Measurements from ENCODE around the gene PRMT9. TPM values are rescaled to one million over a fixed set of nuclear protein-coding genes. Genes with fewer than 3 reads are reported as not detected.
A peak's percentile ranks its signal among the peaks of the same experiment; 100 is the strongest.

PRMT9 gene
- polyA plus RNA-seq, 1 experiment, result 12.4 TPM

DNA sequence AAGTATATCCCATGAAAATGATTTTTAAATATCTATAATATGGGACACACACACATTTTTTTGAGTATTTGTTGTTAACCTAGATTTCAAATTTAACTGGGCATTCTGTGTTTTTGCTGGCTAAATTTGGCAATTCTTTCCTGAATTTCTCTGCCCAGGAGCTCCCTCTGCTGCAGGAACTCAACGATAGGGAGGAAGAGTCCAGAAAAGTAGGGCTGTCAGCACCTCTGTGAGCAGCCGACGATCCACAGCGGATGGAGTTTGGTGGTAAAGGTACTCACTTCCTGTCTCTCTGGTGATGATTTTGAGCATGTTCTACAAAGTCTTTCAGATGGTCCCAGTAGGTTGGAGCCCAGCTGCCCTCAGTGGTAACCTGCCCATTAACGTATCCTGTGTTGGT, 89.9 kb downstream of the PRMT9 start:
- Histone ChIP-seq H3K4me3 (ENCODE audit: low read depth, low read length) (no peak overlapping the region), H3K27ac (ENCODE audit: low read depth, low read length) (no peak overlapping the region), H3K9me3 (ENCODE audit: control insufficient read depth, insufficient read depth, low read length) (no peaks in the 10 kb centered on the region), H3K27me3 (ENCODE audit: control insufficient read depth, insufficient read depth, low read length) (no peaks in the 10 kb centered on the region)
- ChIA-PET POLR2A (no interaction called here), CTCF (interaction anchor here (1.0 to 7.6 kb wide), 4 partner anchors 272 to 575 kb away, joined by 3 to 117 read pairs (median 8); no protein-coding TSS in a partner anchor)
- TF ChIP-seq, protein P1, sequence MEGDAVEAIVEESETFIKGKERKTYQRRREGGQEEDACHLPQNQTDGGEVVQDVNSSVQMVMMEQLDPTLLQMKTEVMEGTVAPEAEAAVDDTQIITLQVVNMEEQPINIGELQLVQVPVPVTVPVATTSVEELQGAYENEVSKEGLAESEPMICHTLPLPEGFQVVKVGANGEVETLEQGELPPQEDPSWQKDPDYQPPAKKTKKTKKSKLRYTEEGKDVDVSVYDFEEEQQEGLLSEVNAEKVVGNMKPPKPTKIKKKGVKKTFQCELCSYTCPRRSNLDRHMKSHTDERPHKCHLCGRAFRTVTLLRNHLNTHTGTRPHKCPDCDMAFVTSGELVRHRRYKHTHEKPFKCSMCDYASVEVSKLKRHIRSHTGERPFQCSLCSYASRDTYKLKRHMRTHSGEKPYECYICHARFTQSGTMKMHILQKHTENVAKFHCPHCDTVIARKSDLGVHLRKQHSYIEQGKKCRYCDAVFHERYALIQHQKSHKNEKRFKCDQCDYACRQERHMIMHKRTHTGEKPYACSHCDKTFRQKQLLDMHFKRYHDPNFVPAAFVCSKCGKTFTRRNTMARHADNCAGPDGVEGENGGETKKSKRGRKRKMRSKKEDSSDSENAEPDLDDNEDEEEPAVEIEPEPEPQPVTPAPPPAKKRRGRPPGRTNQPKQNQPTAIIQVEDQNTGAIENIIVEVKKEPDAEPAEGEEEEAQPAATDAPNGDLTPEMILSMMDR (IDR thresholded peaks at IDR 0.05; ENCODE audit: low read depth, low read length), result peak; percentile 5; the same call in 1 of the 2 replicates
- DNase-seq (ENCODE audit: low read depth, low spot score), result no peak

DNA sequence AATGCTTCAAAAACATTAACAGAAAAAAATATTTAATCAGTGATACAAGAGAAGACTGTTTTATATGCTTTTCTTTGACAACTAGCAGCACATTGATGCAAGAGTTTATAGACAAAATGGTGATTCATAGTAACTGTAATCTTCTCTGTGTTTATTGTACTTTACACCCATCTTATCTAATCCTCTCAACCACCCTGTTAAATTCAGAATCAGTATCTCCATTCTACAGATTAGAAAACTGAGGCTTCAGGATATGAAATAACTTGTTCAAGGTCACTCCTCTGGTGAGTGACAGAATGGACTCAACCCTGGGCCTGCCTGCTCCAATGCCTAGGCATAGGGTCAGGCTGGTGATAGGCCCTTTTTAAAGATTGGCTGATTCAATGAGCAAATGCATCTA, 92.9 kb downstream of the PRMT9 start:
- DNase-seq (ENCODE audit: low read depth, low spot score), result no peak
- Histone ChIP-seq H3K4me3 (ENCODE audit: low read depth, low read length) (no peak overlapping the region), H3K27me3 (ENCODE audit: control insufficient read depth, insufficient read depth, low read length) (no peaks in the 10 kb centered on the region), H3K9me3 (ENCODE audit: control insufficient read depth, insufficient read depth, low read length) (no peaks in the 10 kb centered on the region), H3K27ac (ENCODE audit: low read depth, low read length) (no peak overlapping the region)
- ChIA-PET POLR2A (no interaction called here), CTCF (interaction anchor here (0.6 to 7.6 kb wide), 15 partner anchors 8 to 1344 kb away, joined by 3 to 117 read pairs (median 21); no protein-coding TSS in a partner anchor)
- TF ChIP-seq, protein P1 (IDR thresholded peaks at IDR 0.05; ENCODE audit: low read depth, low read length), result no peak

DNA sequence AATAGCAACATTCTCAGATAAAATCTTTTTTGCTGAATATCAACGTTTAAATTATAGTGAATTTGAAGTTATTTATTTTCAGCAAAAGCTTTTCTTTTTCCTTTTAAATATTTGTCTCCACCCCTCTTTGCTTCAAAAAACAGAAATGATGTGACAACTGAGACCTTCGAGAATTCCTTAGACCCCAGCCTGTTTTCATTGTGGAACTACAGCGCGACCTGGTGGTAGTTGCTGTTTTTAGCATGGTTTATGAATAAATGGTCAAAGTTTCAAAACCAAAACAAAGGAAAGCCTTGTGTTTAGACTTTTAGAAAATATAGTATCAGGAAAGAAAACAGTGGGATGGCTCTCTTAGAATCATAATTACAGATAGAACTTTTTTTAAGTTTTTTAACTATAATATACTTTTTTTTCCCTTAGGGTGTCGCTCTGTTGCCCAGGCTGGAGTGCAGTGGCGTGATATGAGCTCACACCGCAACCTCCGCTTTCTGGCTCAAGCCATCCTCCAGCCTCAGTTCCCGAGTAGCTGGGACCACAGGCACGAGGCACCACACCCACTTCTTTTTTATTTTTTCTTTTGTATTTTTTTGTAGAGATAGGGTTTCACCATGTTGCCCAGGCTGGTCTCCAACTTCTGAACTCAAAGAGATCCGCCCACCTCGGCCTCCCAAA, 93.6 kb downstream of the PRMT9 start:
- ChIA-PET POLR2A (interaction anchor here (0.8 kb wide), 1 partner anchor 487 kb away, joined by 3 read pairs; no protein-coding TSS in a partner anchor), CTCF (interaction anchor here (0.6 to 5.3 kb wide), 54 partner anchors 9 to 1343 kb away, joined by 3 to 106 read pairs (median 4); partner anchors contain the start of gene TMEM184C)
- TF ChIP-seq, protein P1 (IDR thresholded peaks at IDR 0.05; ENCODE audit: low read depth, low read length), result peak; percentile 85
- H3K9me3 ChIP-seq (ENCODE audit: control insufficient read depth, insufficient read depth, low read length), result no peaks in the 10 kb centered on the region
- H3K27me3 ChIP-seq (ENCODE audit: control insufficient read depth, insufficient read depth, low read length), result no peaks in the 10 kb centered on the region
- H3K4me3 ChIP-seq (ENCODE audit: low read depth, low read length), result no peak overlapping the region
- peak; percentile 59 for DNase-seq (ENCODE audit: low read depth, low spot score)
- H3K27ac ChIP-seq (ENCODE audit: low read depth, low read length), result no peak overlapping the region

DNA sequence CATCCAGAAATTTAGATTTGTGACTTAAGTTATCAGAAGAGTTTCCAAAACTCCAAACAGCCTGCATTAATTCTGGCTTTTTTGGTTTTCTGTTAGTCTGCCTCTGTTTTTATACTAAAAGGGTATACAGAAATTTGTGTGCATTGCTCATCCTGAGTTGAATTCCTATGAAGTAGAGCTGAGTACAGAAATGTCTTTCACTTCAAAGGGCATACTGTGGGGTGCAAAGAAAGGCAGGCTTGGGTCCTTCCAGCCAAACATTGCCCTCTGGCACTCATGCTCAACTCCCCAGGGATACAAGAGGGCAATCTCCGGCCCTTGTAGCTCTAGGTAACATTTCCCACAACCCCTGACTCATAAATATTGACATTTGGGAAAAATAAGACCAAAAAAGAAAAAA, 94.4 kb downstream of the PRMT9 start:
- Histone ChIP-seq H3K9me3 (ENCODE audit: control insufficient read depth, insufficient read depth, low read length) (no peaks in the 10 kb centered on the region; the same call in 1 of the 2 replicates), H3K27ac (ENCODE audit: low read depth, low read length) (no peak overlapping the region), H3K4me3 (ENCODE audit: low read depth, low read length) (no peak overlapping the region), H3K27me3 (ENCODE audit: control insufficient read depth, insufficient read depth, low read length) (no peaks in the 10 kb centered on the region)
- CTCF ChIA-PET, result interaction anchor here (0.6 to 5.3 kb wide), 53 partner anchors 9 to 570 kb away, joined by 3 to 106 read pairs (median 4); partner anchors contain the start of gene TMEM184C
- no peak for DNase-seq (ENCODE audit: low read depth, low spot score)
- TF ChIP-seq, protein P1 (IDR thresholded peaks at IDR 0.05; ENCODE audit: low read depth, low read length), result no peak
- POLR2A ChIA-PET, result interaction anchor here (0.8 kb wide), 1 partner anchor 486 kb away, joined by 3 read pairs; no protein-coding TSS in a partner anchor

Other genes starting within 250 kb of the PRMT9 start
- 28.4 and 38.4 TPM in 2 replicates for gene EDNRA, start 203.1 kb downstream of the PRMT9 start, polyA plus RNA-seq (2011; rRNA removed)
- 33.3 and 40.6 TPM in 2 replicates for gene TMEM184C, start 66.8 kb downstream of the PRMT9 start, polyA plus RNA-seq (2011; rRNA removed)
- gene ARHGAP10, start 47.9 kb upstream of the PRMT9 start, polyA plus RNA-seq (2011; rRNA removed), result 29.3 and 31.1 TPM in 2 replicates

Measured in AG04450 (cell line).